Transverse colon (tissue), 3 donors: ENCODE results near the gene BANP.

ENCODE experiments used
- POLR2A ChIP-seq: fragments of 450-650 bp; IDR thresholded peaks from one replicate; pipeline ENCODE4 v1.6.1; 2016; ENCODE audit warnings: antibody characterized with exemption, mild to moderate bottlenecking, moderate library complexity
- POLR2AphosphoS5 ChIP-seq, 3 donors: sonication (generic); formaldehyde crosslinking; IDR thresholded peaks; one replicate each; pipeline ENCODE4 v1.6.1; 2016; ENCODE audit warnings: antibody characterized with exemption in 3 of 3

GRCh38 chr16:88004391-88004790 is 53.2 kb downstream of the BANP start:
- TF ChIP-seq POLR2AphosphoS5 (IDR thresholded peaks at IDR 0.05) (no peak), POLR2A (no peak)
